GM21360 (cell line): ENCODE measurements around the gene SORL1.

Experiments
- ATAC-seq: cut with Tn5 transposase; IDR thresholded peaks from one replicate; pipeline ENCODE4 v1.9.1; 2021; ENCODE audit warnings: mild to moderate bottlenecking, moderate library complexity; ENCODE audit not compliant: unreplicated experiment

SORL1 gene

GRCh38 chr11:121473064-121473777 lies 21.1 kb downstream of the SORL1 start:
- no peak for ATAC-seq

- no peak for ATAC-seq
Observed at GRCh38 chr11:121474680-121475079, 22.6 kb downstream of the SORL1 start.

DNA sequence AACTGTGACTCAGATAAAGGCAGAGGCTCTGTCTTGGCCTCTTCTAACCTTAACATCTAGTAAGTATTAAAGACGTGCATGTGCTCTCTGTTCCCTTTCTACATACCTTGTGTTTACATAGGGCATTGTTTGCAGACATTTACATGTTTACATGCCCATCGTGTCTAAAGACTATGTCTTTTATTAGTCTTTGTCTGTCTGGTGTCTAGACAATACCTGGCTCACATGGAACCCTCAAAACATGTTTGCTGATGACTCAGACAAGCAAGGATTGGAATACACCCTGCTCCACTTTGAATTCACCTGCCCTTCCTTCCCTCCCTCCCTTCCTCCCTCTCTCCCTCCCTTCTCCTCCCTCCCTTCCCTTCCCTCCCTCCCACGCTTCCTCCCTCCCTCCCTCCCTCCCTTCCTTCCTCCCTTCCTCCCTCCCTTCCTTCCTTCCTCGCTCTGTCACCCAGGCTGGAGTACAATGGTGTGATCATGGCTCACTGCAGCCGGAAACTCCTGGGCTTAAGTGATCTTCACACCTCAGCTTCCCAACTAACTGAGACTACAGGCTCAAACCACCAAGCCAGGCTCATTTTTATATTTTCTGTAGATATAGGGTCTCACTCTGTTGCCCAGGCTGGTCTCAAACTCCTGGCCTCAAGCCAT lies 24.4 kb downstream of the SORL1 start:
- no peak for ATAC-seq

DNA sequence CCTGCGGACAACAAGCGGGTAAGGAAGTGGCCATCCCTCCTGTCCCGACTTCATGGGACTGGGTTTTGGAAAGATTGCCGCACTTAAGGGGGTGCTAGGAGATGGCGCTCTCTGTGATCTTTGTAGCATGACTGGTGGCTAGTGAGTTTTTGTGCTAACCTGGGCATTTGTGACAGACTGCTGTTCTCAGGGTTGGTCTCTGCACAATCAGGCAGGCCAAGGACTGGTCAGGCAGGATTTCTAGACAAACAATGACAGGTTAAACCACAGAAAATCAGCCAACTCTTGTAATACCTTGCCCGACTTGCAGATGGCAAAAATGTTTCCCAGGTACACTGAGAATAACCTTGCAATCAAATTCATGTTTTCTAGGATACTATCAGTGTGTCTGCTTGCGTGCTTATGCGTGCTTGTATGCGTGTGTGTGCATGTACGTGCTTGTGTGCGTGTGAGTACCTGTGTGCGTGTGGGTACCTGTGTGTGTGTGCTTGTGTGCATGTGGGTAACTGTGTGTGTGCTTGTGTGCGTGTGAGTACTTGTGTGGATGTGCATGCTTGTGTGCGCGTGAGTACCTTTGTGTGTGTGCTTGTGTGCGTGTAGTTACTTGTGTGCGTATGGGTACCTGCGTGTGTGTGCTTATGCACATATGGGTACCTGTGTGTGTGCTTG lies 26.2 kb downstream of the SORL1 start:
- no peak for ATAC-seq

DNA sequence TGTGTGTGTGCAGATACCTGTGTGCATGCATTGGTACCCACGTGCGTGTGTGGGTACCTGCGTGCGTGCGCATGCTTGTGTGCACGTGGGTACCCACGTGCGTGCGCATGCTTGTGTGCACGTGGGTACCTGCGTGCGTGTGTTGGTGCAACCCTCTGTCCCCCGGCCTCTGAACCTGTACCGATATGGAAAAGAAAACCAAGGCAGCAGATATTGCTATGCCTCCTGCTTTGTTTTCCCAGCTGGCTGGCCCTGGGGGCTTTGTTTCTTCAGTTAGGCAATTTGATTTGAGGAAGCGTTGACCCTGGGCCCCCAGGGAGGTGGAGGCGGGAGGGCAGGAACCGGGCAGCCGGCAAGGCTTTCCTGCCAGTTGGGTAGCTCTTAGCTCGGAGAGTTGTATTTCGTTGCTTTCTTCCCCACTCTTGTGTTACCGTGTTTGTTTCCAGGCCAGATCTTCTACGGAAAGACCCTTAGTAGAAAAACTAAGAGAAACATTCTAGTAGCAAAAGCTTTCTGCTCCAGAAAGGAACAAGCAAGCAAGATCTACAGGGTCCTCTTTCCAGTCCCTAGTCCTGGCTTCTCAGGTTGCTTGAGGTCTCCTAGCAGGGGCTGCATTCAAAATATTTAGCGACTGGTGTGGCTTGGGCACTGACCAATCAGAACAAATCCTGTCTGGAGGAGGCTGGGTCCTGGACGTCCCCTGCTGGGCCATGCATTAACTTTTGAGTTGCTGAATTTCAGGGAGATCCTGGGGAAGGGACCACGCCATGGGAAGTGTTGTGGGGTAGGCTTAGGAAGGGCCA lies 27.0 kb downstream of the SORL1 start:
- no peak for ATAC-seq

GRCh38 chr11:121479698-121480238 lies 27.7 kb downstream of the SORL1 start:
- no peak for ATAC-seq

DNA sequence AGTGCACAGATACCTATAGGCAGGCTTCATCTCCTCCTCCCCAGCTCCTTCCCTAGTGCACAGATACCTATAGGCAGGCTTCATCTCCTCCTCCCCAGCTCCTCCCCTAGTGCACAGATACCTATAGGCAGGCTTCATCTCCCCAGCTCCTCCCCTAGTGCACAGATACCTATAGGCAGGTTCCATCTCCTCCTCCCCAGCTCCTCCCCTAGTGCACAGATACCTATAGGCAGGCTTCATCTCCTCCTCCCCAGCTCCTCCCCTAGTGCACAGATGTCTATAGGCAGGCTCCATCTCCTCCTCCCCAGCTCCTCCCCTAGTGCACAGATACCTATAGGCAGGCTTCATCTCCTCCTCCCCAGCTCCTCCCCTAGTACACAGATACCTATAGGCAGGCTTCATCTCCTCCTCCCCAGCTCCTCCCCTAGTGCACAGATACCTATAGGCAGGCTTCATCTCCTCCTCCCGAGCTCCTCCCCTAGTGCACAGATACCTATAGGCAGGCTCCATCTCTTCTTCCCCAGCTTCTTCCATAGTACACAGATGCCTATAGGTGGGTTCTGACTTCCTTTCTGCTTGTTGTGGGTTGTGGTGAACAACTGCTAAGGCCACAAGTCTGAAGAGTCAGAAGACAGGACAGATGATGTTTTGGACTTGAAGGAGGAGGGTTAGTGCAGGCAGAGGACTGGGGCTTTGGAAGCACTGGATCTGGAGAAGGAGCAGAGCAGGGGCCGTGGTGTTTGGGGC lies 29.5 kb downstream of the SORL1 start:
- peak; percentile 46 for ATAC-seq

DNA sequence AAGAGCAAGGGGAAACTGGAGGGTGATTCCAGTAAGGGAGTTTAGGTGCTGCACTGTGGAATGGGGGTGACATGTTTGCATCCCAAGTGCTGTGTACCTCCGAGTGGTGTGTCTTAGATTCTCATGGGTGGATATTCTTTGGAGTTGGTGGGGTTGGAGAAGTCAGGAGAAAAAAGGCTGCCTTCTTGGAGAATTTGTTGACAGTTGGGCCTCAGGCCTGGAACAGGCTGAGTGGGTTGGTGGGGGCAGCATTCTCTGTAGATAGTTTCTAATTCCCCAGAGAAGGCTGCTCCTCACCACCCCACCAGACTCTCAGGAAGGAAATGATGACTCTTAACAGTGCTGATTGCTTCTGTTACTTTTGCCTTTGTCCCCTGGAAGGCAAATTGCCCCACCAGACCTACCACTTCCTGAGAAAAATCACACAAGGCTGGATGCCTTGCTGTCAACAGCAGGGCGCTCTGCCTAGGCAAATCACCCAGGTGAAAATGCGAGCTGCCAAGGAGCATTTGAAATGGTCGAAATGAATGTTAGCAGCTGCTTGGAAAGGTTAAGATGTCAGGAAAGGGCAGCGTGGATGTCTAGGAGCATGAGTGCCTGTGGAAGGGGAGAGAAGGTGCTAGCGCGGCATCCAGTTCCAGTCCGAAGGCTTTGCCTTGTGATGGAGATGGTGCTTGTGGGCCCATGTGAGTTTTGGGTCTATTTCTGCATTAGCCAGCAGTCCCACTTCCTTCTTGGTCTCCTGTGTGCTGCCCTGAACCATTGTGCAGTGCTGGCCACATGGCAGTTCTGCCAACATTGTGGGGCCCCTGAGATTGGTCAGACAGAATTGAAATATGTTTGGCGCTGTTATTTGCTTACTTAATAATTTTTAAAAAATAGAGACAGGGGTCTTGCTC lies 30.4 kb downstream of the SORL1 start:
- peak; percentile 67 for ATAC-seq

- ATAC-seq = no peak
Observed at GRCh38 chr11:121483805-121484480, 31.8 kb downstream of the SORL1 start.

DNA sequence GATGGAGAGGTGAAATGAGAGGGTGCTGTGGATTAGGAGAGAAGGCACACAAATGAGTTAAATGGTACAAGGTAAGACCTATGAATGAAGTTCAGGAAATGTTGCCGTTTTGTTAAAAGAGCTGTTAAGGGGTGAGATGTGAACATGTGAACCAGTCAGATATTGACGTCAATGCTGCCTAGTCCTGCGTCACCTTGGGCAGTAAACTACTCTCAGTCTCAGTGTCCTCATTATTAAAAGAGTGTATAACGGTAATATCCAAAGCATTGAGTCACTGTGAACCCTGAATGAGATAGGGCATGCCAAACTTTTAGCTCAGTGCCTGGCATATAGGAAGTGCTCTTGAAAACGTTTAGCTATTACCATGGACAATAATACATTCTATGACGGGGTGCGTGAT lies 33.1 kb downstream of the SORL1 start:
- no peak for ATAC-seq

DNA sequence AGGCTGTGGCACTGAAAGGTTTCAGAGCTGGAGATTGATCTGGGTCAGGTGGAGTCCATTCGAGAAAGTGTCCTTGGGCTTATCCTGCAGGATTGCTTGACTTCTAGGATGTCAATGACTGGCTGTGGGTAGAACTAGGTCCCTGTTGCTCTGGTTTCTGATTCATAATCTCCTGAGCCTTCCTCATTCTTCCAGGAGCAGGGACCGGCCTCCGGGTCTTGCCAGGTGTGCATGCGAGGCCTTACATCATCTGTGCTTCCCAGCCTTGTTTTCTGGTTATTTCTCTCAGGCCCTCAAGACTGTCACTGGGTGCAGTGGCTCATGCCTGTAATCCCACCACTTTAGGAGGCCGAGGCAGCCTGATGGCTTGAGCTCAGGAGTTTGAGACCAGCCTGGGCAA lies 33.9 kb downstream of the SORL1 start:
- ATAC-seq = no peak

GRCh38 chr11:121487191-121487590 lies 35.1 kb downstream of the SORL1 start:
- no peak for ATAC-seq

DNA sequence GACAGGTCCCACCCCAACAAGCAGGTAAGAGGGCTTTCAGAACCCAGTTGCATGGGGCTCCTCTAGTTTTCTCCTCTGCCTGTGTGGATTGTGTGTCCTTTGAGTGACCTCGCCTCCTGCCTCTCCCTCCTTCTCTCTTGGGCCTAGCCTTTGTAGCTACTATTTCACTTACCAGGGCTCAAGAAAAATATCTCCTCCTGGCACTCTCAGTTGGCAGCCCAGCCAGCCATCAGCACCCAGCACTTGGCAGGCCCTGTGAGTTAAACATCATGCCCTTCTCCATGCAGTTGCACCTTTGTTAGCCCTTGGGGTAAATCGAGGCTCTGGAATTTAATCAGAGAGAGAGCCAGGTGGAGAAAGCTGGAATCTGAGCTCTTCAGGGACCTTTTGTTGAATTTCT lies 36.1 kb downstream of the SORL1 start:
- no peak for ATAC-seq

DNA sequence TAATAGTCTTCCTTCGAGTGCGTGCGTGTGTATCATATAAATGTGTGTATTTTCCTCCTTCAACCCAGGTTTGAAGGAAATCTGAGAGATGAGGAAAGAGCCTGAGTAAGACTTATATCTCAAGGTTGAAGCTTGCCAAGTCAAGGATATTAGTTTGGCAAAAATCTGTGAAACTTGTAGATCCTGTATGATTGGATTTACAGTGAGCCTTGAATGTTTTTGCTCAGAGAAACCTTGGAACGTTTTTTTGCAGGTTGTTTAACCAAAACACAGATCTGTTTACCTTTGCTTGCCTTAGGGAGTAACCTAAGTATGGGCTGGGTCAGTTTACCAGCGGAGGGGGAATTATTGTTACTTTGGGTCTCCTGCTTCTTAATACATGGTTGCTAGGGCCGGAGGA lies 36.5 kb downstream of the SORL1 start:
- no peak for ATAC-seq

- ATAC-seq = no peak
Observed at GRCh38 chr11:121489823-121490222, 37.7 kb downstream of the SORL1 start.

DNA sequence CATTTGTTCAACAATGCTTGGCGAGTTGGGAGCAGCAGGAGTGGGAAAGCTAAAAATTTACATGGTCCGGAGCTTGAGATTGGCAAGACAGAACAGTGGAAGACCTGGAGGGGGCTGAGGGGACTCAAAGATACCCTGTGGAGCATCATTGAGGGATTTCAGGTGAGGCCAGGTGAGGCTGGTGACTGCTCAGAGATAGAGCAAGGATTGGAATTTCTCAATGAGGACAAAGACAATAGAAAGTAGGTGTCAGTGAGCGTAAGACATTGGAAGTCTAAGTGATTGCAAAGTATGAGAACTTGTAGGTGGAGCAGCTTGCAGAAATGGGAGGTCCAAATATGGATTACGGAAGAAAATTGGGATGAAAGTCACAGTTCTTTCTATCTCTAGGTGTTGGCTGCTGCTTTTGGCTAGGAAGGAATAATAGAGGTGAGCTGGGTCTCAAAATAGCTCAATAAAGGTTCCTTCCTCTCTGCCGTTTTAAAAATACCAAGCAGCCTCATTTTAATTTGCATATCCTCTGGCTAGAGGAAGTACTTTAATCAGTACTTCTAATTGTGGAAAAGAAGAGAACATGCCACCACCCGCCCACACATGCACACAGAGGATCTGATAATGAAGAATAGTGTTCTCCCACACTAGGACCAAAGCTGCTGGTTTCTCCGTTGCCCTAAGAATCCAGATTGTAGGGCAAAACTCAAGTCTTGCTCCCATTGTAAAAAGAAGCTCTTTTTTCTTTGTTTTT lies 42.4 kb downstream of the SORL1 start:
- ATAC-seq = peak; percentile 58

GRCh38 chr11:121497176-121497998 lies 45.3 kb downstream of the SORL1 start:
- ATAC-seq = no peak
